Measurements from ENCODE around the gene IQCC.

DNA sequence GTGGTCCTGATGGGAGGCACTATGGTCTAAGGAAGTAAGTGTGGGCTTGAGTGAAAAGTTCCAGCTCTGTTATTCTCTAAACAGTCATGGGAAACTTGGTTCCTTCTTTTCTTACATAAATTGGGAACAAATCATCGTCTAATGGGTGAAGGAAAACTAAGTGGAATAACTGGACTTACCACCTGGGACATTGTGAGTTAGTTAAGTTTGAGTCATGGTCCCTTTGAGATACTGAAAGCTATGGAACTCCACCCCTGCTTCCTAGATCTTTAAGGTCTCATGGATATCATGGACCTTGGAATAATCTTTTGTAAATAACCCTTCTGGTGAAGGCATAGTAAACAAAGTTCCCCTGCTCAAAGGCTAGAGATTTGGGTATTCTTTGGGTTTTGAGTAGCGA lies 42.1 kb upstream of the IQCC start:
- TF ChIP-seq FOXM1 (IDR thresholded peaks at IDR 0.05; ENCODE audit: borderline replicate concordance, low read depth) (no peak), TAF1 (IDR thresholded peaks at IDR 0.05; ENCODE audit: low read depth) (no peak), EP300 (IDR thresholded peaks at IDR 0.05; ENCODE audit: borderline replicate concordance) (no peak), CEBPB (IDR thresholded peaks at IDR 0.05) (no peak), YY1 (IDR thresholded peaks at IDR 0.05; ENCODE audit: low read depth) (no peak), NFIC (IDR thresholded peaks at IDR 0.05) (no peak), RAD21 (IDR thresholded peaks at IDR 0.05; ENCODE audit: low read depth) (no peak), TEAD4 (IDR thresholded peaks at IDR 0.05) (no peak)
- TF ChIP-seq, protein P1, sequence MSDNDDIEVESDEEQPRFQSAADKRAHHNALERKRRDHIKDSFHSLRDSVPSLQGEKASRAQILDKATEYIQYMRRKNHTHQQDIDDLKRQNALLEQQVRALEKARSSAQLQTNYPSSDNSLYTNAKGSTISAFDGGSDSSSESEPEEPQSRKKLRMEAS (IDR thresholded peaks at IDR 0.05), result no peak

Data from Ishikawa (cell line).